Endothelial cell of umbilical vein (primary cell): ENCODE results near the gene RGS7. TPM values are rescaled to one million over a fixed set of nuclear protein-coding genes. Genes with fewer than 3 reads are reported as not detected.

Experiments
- BruUV-seq: library from RNA; stranded (reverse); fragments of 400-500 nt; replicated peaks from 2 replicates; lab custom pipeline; 2021; lab: Mats Ljungman, UMichigan
- CTCF ChIA-PET: fragments of 300-600, 350-600 bp; sonication (Branson Sonifier 250); formaldehyde crosslinking; loops from one replicate; lab custom pipeline; 2021; ENCODE audit warnings: antibody characterized with exemption, inconsistent platforms; lab: Charles Lee
- POLR2A ChIA-PET: fragments of 300-600, 350-600 bp; sonication (Branson Sonifier 250); formaldehyde crosslinking; loops from one replicate; lab custom pipeline; 2021; ENCODE audit warnings: antibody characterized with exemption, inconsistent platforms; lab: Charles Lee
- DNase-seq: peaks from one replicate; pipeline ENCODE4 v3.0.0-alpha.2; 2011; ENCODE audit warnings: low read depth, low spot score
- FAIRE-seq: peaks from 2 replicates; lab custom pipeline; 2011; peaks lifted over from hg19 to GRCh38; lab: Jason Lieb, UNC
- H2AFZ ChIP-seq: 2 replicates; pipeline ENCODE4 v1.6.0; 2012; ENCODE audit warnings: low read depth, low read length, control low read depth, inconsistent platforms
- H3K27ac ChIP-seq: 2 replicates; pipeline ENCODE4 v1.5.1; 2011; ENCODE audit warnings: low read depth, mild to moderate bottlenecking, control low read depth, low read length, moderate library complexity; ENCODE audit not compliant: insufficient read depth
- H3K27me3 ChIP-seq, 2 experiments: 2 replicates each; pipeline versions ENCODE4 v1.6.0 to v1.6.1; 2011; ENCODE audit warnings: low read length in 2 of 2, mixed read lengths in 1 of 2; ENCODE audit not compliant: control insufficient read depth in 2 of 2, insufficient read depth in 2 of 2
- H3K36me3 ChIP-seq, 2 experiments: 2 replicates in 1 of 2; 3 replicates in 1 of 2; pipeline ENCODE4 v1.5.1; 2011; ENCODE audit warnings: low read length in 2 of 2, mild to moderate bottlenecking in 1 of 2, moderate library complexity in 1 of 2; ENCODE audit not compliant: control insufficient read depth in 2 of 2, insufficient read depth in 2 of 2; ENCODE audit errors: extremely low read depth in 1 of 2
- H3K4me1 ChIP-seq: 3 replicates; pipeline ENCODE4 v1.5.1; 2011; ENCODE audit warnings: mild to moderate bottlenecking, low read length; ENCODE audit not compliant: control insufficient read depth, insufficient read depth; ENCODE audit errors: extremely low read depth
- H3K4me2 ChIP-seq: 2 replicates; pipeline ENCODE4 v1.6.1; 2011; ENCODE audit warnings: low read length, control low read depth, mixed read lengths; ENCODE audit not compliant: insufficient read depth
- H3K4me3 ChIP-seq, 3 experiments: fragments of 200-600 bp in 1 of 3; sonication (generic), shearing (Covaris generic) in 1 of 3; replicated peaks in 1 of 3; 2 replicates each; pipeline ENCODE4 v1.5.1; 2011 to 2016; ENCODE audit warnings: control low read depth in 3 of 3, low read length in 3 of 3, mild to moderate bottlenecking in 2 of 3, inconsistent platforms in 1 of 3, low read depth in 1 of 3, moderate library complexity in 1 of 3; ENCODE audit not compliant: insufficient read depth in 1 of 3
- H3K79me2 ChIP-seq: 2 replicates; pipeline ENCODE4 v1.6.0; 2012; ENCODE audit warnings: low read length, inconsistent platforms; ENCODE audit not compliant: control insufficient read depth, insufficient read depth
- H3K9ac ChIP-seq: replicated peaks from 2 replicates; pipeline ENCODE3; 2011; ENCODE audit warnings: low read length, control low read depth; ENCODE audit not compliant: insufficient read depth; ENCODE audit errors: extremely low read depth
- H3K9me1 ChIP-seq: replicated peaks from 3 replicates; pipeline ENCODE4 v1.6.0; 2011; ENCODE audit warnings: mild to moderate bottlenecking, low read length; ENCODE audit not compliant: control insufficient read depth, insufficient read depth; ENCODE audit errors: extremely low read depth
- H3K9me3 ChIP-seq: replicated peaks from 2 replicates; pipeline ENCODE4 v1.5.1; 2012; ENCODE audit warnings: low read length, inconsistent platforms; ENCODE audit not compliant: control insufficient read depth, insufficient read depth
- H4K20me1 ChIP-seq: replicated peaks from 2 replicates; pipeline ENCODE3; 2011; ENCODE audit warnings: mild to moderate bottlenecking, low read length; ENCODE audit not compliant: control insufficient read depth, insufficient read depth; ENCODE audit errors: extremely low read depth
- EZH2 ChIP-seq: IDR thresholded peaks from 2 replicates; pipeline ENCODE4 v1.6.1; 2012; ENCODE audit warnings: borderline replicate concordance, low read depth, mild to moderate bottlenecking, moderate library complexity, low read length, inconsistent platforms; ENCODE audit not compliant: severe bottlenecking
- FOS ChIP-seq: IDR thresholded peaks from 2 replicates; pipeline ENCODE4 v1.6.1; 2011; ENCODE audit warnings: mild to moderate bottlenecking, low read length, moderate library complexity, borderline replicate concordance; ENCODE audit not compliant: insufficient read depth
- GATA2 ChIP-seq: IDR thresholded peaks from 2 replicates; pipeline ENCODE4 v1.7.0; 2011; ENCODE audit warnings: low read depth, mild to moderate bottlenecking, moderate library complexity, mixed read lengths, low read length; ENCODE audit not compliant: insufficient read length, insufficient read depth
- JUN ChIP-seq: IDR thresholded peaks from 2 replicates; pipeline ENCODE4 v1.6.1; 2011; ENCODE audit warnings: borderline replicate concordance, low read depth; ENCODE audit not compliant: insufficient read length, insufficient read depth
- MAX ChIP-seq: IDR thresholded peaks from 2 replicates; pipeline ENCODE4 v1.6.1; 2011; ENCODE audit not compliant: insufficient read depth, insufficient read length
- MYC ChIP-seq: IDR thresholded peaks from one replicate; pipeline ENCODE4 v1.6.1; 2011; ENCODE audit warnings: mild to moderate bottlenecking, low read depth, low read length
- POLR2A ChIP-seq: IDR thresholded peaks from 2 replicates; pipeline ENCODE4 v1.6.1; 2012; ENCODE audit warnings: low read depth, mild to moderate bottlenecking, control low read depth, low read length
- POLR2AphosphoS5 ChIP-seq: IDR thresholded peaks from 2 replicates; pipeline ENCODE4 v1.6.1; 2012; ENCODE audit warnings: low read depth, mild to moderate bottlenecking, control low read depth, low read length, moderate library complexity; ENCODE audit not compliant: insufficient read depth
- dilution Hi-C: fragments of 300-500 bp; cut with MboI; formaldehyde crosslinking; loops from one replicate; pipeline ENCODE4 v1.15.0; 2019; ENCODE audit warnings: low sequenced_read_pairs; ENCODE audit not compliant: extremely low pct_ligation_motif_present
- intact Hi-C: fragments of 100-400 bp; cut with micrococcal nuclease; formaldehyde crosslinking; loops from one replicate; pipeline ENCODE4 v1.10.0; 2022
- polyA plus RNA-seq, 4 experiments: library from polyadenylated mRNA; depleted of rRNA in 3 of 4; stranded (reverse) in 3 of 4; unstranded in 1 of 4; fragments of >200 nt; gene quantifications; 2 replicates each; pipeline versions ENCODE4 v1.2.1 to v1.2.3, GENCODE V29; 2011 to 2012; ENCODE audit warnings: missing spikeins in 1 of 4
- total RNA-seq: library from RNA; stranded (reverse); gene quantifications from 2 replicates; pipeline ENCODE4 v1.2.3, GENCODE V29; 2021
- TF ChIP-seq, protein P1 (sequence below), 2 donors: IDR thresholded peaks; 1 replicate in 1 of 2; 2 replicates in 1 of 2; pipeline ENCODE4 v1.5.1; 2011; ENCODE audit warnings: low read length in 2 of 2, mild to moderate bottlenecking in 2 of 2, moderate library complexity in 2 of 2, control low read depth in 1 of 2, inconsistent platforms in 1 of 2, low read depth in 1 of 2; ENCODE audit not compliant: insufficient read depth in 1 of 2; ENCODE audit errors: extremely low read depth in 1 of 2

RGS7 gene
- total and polyA plus RNA-seq, 2 donors (not counting 3 experiments of a cell fraction or from before 2014, with no cell fraction given), result 0.43 to 0.44 TPM

DNA sequence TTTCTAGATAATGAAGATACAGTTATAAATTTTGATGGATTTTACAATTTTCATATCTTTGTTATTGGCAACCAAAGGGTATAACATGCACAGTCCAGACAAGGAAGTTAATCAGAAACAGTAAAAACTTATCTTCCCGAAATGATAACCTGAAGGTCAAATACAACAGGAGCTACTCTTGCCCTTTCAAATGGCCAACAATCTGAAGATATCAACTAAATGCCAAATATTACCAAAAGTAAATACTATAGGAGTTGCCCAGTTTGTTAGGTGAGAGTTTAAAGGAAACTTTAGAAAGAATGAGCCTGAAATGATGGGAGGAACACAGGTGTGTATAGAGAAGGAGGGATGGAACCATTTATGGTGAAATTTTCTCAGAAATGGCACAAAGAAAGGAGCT lies 153.2 kb downstream of the RGS7 start:
- H3K4me1 ChIP-seq, result no peaks in the 10 kb centered on the region
- H3K4me2 ChIP-seq, result no peak overlapping the region
- TF ChIP-seq JUN, result no peak
- no peak for TF ChIP-seq EZH2
- TF ChIP-seq MAX, result no peak
- TF ChIP-seq MYC, result no peak
- TF ChIP-seq, protein P1, sequence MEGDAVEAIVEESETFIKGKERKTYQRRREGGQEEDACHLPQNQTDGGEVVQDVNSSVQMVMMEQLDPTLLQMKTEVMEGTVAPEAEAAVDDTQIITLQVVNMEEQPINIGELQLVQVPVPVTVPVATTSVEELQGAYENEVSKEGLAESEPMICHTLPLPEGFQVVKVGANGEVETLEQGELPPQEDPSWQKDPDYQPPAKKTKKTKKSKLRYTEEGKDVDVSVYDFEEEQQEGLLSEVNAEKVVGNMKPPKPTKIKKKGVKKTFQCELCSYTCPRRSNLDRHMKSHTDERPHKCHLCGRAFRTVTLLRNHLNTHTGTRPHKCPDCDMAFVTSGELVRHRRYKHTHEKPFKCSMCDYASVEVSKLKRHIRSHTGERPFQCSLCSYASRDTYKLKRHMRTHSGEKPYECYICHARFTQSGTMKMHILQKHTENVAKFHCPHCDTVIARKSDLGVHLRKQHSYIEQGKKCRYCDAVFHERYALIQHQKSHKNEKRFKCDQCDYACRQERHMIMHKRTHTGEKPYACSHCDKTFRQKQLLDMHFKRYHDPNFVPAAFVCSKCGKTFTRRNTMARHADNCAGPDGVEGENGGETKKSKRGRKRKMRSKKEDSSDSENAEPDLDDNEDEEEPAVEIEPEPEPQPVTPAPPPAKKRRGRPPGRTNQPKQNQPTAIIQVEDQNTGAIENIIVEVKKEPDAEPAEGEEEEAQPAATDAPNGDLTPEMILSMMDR (IDR thresholded peaks at IDR 0.05; ENCODE audit: extremely low read depth in 1 of 2, insufficient read depth in 1 of 2, low read depth in 1 of 2, low read length in 2 of 2), result no peak
- no peak for TF ChIP-seq POLR2AphosphoS5
- no peak for TF ChIP-seq POLR2A
- no peak for TF ChIP-seq GATA2
- TF ChIP-seq FOS, result no peak
- H3K27ac ChIP-seq, result no peak overlapping the region
- no peak overlapping the region for H3K4me3 ChIP-seq
- BruUV-seq, result no TSS peak
- no peaks in the 10 kb centered on the region for H3K27me3 ChIP-seq
- no peaks in the 10 kb centered on the region for H3K9me3 ChIP-seq
- POLR2A ChIA-PET, result no interaction called here
- CTCF ChIA-PET, result no interaction called here
- H3K9me1 ChIP-seq, result no peaks in the 10 kb centered on the region
- intact Hi-C loops (no loop called here), dilution Hi-C loops (no loop called here)
- no peaks in the 10 kb centered on the region for H3K79me2 ChIP-seq
- no peak overlapping the region for H2AFZ ChIP-seq
- H3K9ac ChIP-seq, result no peak overlapping the region
- FAIRE-seq, result no peak
- H3K36me3 ChIP-seq, result no peaks in the 10 kb centered on the region
- DNase-seq, result no peak
- no peaks in the 10 kb centered on the region for H4K20me1 ChIP-seq
